NCI-H2171 (cell line): ENCODE measurements around the gene CLRN1.
"Not testable (repeated sequence)": the region's sequence is repeated elsewhere in the genome, so short reads cannot be mapped to it uniquely, and the experiment has no call there.

Experiments used
- DNase-seq: peaks from one replicate; lab custom pipeline; 2025; lab: John Stamatoyannopoulos, UW

CLRN1 gene

DNA sequence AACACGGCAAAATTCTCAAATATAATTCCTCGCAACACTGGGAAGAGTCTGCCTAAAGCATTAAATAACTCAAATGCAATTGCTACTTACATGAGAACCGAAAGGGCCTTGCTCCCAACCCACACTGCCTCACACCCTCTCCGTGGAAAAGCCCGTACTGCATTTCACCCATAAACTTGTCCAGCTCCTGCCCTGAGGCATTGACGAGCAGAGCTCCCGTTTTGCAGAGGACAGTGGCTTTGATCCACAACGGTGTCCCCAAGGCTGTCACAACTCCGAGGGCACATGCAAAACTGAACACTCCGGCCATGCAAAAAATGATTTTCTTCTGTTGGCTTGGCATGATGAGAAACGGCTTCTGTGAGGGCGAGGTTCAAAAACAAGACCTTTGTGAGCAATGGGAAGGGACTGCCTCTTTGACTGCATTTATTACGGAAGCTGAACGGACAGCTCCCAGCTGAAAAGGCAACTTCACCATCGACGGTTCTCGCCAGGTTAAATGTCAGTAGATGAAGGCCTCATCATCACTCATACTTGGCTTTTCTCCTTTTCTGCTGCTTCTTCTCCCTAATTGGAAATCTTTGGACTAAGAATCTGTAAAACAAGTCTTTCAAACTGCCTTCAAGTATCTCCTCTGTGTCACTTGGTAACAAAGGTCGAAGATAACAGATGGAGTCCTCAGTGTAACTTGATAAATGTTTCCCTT lies at the start of gene CLRN1:
CLRN1 (minus strand) TSS at position 362 of the 706 bp plus-strand sequence; CDS start at position 343, 19 bp downstream.
- no peak for DNase-seq

DNA sequence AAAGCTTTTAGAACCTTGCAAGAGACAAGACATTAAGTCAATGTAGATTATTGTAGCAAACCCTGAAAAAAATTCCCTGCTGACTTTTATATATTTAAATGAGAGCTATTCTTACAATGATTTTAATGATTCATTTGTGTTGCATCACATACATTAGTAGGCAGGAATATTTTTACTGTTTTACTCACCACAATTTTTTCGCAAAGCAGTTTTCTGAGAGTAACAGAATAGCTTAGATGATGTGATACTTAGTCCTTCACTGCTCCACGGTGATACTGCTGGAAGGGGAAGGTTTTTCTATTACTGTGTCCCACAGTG lies 43.9 kb upstream of the CLRN1 start:
- DNase-seq = no peak

DNA sequence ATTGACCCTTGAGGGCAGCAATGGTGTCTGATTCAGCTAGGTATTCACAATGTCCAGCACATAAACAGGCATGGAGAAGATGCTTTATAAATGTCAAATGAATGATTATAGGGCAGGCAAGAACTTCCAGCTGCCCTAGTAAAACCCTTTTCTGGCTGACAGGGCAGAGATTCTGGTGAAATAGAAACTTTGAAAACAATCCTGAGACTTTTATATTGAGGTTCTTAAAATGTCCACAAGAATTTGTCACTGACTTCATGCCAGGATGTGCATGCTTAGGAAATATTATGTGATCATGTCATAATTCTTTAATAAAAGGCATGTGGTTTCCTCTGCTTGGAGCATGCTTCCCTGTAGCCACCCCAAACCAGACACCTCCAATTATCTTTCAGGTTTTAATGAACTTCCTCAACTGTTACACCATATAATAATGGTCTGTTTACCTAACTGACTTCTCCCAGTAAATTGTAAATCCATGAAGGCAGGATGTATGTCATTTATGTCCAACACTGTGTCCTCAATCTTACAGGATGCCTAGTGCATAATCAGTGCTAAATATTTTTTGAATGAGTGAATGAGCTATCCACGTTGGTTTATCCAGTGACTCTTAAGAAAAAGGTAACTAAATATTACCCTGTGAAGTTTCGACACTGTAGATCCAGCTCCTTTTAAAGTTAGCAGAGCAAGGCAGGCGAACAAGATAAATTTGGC lies 43.4 kb upstream of the CLRN1 start:
- no peak for DNase-seq

DNA sequence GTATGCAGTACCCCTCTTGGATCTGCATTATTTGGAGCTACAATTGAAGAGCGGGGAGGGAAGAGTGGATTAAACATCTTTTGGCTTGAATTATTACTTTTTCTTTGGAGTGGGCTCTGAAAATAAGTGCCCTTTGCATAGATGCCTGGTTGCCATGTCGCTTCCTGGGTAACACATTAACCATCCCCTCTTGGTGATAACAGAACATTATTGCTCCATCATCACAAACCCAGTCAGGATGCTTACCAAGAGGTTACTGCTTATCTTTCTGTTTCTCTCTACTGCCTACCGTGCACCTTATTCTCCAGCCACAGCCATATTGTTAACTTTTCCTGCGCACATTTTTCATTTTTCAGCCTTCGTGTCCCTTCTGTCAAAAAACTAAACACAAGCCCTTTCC lies 42.7 kb upstream of the CLRN1 start:
- DNase-seq = no peak

DNA sequence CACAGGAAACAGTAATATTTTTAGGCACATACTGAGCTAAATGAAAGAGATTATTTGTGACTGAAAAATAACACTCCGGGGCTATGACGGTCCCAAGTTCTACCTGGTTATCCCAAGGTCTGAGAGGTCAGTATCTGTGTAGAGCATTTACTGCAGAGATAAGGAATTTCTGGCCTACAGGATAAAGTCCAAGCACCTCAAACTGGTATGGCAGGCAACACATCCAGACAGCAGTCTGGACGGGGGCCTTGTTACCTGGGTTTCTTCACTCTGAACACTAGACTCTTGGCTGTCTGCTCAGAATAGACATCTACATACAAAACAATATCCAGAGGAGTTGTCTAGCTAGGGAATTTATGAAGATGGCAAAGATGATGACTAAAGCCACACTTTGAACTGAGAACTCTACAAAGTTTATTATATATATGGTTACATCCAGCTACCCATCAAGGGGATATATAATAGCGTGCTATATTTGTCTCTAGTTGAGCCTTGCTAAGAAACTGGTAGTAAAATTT lies 42.0 kb upstream of the CLRN1 start:
- no peak for DNase-seq

DNA sequence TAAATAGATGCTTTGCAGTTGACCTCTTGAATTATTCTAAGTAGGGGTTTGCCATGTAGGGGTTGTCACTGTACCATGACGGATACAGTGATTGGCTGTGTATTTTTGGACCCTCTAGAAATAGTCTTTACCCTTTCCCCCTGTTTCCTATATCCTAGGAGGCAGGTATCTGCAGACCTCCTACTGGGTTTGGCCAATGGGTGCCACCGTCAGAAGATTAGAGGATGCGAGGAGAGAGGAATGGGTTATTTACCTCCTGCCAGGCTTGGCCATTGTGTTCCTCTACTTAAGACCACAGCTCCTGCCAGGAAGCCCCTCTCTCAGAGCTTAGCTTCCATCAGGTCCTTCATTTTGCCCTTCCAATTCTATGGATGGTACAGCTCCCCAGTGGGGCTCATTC lies 40.2 kb upstream of the CLRN1 start:
- DNase-seq = no peak

DNA sequence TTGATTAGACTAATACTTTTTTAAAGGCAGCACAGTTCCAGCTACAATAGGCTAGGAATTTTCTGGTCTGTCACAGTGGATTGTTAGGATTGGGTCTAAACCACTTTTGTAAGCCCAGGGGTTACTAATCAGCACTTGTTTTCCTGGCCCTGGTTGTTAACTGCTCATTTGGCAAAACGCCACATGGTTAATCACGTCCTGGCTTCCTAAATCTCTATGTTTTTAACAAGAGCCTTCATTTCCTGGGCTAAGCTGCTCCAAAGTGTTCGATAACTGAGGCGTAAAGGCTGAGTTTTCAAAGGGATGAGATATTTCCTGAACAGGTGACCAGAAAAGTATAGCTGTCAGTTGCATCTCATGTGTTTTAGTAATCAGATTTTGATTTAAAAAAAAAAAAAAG lies 38.9 kb upstream of the CLRN1 start:
- no peak for DNase-seq

DNA sequence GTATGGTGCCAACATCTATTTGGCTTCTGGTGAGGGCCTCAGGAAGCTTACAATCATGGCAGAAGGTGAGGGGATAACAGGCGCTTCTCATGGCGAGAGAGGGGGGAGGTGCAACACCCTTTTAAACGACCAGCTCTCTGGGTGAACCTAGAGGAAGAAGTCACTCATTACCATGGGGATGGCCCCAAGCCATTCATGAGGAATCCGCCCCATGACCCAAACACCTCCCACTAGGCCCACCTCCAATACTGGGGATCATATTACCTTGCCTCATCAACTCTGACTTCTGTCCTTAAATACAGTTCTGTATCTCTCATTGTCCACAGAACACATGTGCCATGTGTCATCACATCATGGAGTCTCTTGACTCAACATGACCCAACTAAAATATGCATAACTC lies 37.5 kb upstream of the CLRN1 start:
- no peak for DNase-seq

GRCh38 chr3:151009430-151009829 lies 36.9 kb upstream of the CLRN1 start:
- DNase-seq = no peak

- DNase-seq = no peak
Measured at GRCh38 chr3:151008699-151009098, 36.2 kb upstream of the CLRN1 start.

- no peak for DNase-seq
Measured at GRCh38 chr3:151003768-151004134, 31.2 kb upstream of the CLRN1 start.

DNA sequence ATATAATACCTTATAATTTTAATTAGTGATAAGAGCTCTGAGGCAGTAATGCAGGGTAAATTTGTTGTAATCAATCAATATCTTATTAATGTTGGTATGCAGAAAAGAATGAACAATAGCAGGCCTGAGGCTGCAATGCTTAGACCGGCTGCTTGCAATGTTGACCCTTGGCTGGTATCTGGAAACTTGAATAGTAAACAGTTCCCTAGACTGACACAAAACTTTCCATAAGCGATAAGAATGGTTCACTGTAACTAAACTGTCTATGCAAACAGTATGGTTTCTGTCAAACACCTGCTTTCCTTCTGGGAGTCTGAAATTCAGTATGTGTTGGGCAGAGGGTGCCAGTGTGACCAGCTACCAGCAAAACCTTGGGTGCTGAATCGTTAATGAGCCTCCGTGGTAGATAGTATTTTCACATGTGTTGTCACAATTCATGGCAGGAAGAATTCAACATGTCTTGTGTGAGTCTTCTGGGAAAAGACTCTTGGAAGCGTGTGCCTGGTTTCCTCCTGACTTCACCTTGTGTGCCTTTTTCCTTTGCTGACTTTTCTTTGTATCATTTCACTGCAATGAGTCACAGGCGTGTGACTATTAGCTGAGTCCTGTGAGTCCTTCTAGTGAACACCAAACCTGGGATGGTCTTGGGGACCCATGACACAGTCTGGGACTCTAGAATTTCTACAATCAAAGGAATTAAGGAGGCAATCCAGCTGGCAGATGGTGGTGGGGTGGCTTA lies 30.7 kb upstream of the CLRN1 start:
- no peak for DNase-seq

DNA sequence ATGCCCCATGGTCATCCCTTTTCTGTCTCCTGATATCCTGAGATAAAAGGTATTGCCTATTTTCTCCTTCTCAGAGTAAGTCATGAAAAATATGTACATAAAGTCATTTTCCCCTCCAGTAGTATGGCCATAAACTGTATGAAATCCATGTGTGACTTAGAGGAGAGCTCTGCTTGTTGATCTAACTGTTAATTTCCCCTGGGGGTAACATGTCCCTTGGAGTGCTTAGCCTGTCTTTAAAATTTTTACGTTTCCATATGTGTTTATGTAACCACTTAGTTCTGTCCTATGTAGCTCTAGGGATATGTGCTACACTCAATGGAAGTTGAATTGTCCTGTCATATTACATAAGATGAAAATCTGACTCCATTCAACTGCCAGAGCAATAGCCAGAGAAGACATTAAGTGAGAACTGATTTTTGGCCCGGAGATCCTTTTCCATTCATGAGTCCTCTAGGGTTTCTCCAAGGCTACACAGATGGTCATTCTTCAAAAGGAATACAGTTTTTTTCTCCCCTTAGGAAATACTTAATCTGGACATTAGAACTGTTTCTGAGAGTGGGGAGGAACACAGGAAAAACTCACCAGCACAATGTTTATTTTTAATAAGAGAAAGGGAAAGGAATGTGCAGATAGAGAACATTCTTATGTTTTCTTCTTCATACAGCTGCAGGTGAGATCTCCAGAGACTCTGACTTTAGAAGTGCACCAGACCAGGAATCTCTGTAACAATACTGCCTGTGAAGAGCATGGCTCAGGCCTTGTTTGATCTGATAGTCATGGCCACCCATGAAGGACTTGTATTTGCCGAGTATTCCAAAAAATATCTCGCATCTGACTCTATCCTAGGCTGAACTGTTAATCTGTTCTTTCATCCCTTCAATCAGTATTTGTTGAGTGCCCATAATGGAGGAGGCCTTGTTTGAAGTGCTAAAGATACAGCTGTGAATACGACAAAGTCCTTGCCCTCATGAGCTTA lies 29.8 kb upstream of the CLRN1 start:
- no peak for DNase-seq

DNA sequence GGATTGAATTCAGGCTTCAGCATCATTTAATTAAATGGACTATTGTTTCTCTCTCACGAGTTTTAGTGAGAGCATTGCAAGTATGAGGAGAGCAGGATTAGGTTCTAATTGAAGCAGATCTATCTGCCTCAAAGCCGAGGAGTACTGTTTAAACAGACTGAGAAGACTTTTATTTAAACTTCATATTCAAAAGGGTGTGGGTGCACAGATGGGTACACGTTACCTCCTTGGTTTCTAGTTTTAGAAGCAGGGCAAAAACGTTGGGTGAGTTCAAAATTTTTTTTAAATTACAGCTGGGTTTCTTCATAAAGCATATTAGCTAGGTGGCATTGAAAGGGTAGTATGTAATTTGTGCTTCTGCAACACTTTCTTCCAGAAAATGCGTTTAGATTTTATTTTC lies 26.5 kb upstream of the CLRN1 start:
- DNase-seq = no peak

- DNase-seq = no peak
Measured at GRCh38 chr3:150996731-150997130, 24.2 kb upstream of the CLRN1 start.

- DNase-seq = no peak
Measured at GRCh38 chr3:150995510-150995909, 23.0 kb upstream of the CLRN1 start.

DNA sequence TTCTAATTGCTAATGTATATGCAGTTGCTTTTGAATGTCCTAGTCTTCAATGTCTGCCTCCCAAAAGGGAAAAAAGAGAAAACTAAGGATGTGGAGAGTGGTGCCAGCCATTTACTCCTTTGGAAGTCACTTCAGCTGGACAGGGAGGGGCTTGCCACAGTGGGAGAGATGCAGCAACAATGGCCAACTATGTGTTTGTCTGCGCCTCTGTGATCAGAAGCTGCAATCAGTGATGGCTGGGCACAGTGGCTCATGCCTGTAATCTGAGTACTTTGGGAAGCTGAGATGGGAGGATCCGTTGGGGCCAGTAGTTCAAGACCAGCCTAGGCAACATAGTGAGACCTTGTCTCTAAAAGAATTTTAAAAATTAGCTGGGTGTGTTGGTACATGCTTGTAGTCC lies 16.7 kb upstream of the CLRN1 start:
- no peak for DNase-seq

- not testable (repeated sequence) for DNase-seq
Measured at GRCh38 chr3:150988395-150988794, 15.9 kb upstream of the CLRN1 start.

DNA sequence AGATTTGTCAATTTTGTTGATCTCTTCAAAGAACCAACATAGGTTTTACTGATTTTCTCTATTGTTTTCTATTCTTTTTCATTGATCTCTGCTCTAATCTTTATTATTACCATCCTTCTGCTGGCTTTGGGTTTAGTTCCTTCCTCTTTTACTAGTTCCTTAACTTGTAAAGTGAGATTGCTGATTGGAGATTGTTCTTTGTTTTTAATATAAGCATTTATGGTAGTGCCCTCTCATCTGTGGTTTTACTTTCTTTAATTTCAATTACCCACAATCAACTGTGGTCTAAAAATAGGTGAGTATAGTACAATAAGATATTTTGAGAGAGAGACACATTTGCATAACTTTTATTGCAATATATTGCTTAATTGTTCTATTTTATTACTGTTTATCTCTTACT lies 13.2 kb upstream of the CLRN1 start:
- DNase-seq = no peak

DNA sequence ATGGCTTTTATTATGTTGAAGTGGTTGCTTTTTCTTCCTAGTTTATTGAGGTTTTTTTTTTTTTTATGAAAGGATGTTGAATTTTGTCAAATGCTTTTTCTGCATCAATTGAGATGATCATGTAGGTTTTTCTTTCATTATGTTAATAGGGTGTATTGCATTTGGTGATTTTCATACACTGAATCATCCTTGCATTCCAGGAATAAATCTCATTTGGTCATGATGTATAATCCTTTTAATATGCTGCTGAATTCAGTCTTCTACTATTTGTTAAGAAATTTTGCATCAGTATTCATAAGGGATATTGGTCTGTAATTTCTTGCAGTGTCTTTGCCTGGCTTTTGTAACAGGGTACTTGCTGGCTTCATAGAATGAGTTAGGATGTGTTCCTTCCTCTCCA lies 11.5 kb upstream of the CLRN1 start:
- DNase-seq = no peak

GRCh38 chr3:150978566-150979148 lies 6.1 kb upstream of the CLRN1 start:
- no peak for DNase-seq

DNA sequence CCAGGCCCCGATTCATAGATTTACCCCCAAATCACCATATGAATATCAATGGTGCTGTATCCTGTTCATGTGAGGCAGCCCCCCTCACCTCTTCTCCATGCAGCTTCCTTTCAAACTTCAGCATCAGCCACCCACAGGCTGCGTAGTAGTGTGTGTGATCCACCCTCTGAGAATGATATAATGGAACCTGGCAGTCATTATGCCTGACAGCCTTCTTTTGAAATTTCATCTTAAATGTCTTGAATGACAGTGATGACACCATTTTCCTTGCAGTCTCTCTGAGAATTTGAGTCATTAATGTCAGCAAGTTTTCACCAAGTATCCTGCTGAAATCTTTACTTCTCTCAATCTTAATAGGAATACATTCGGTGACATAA lies 3.5 kb upstream of the CLRN1 start:
- no peak for DNase-seq
